Anterior cingulate cortex (tissue), 58 donors: Measurements from ENCODE around the gene PCSK1N.
A peak's percentile ranks its signal among the peaks of the same experiment; 100 is the strongest.
"Not testable (repeated sequence)": the region's sequence is repeated elsewhere in the genome, so short reads cannot be mapped to it uniquely, and the experiment has no call there.

Experiments used
- DNase-seq, 58 donors: peaks; one replicate each; lab custom pipeline; 2025; lab: John Stamatoyannopoulos, UW

Gene PCSK1N

GRCh38 chrX:48824066-48824465 is 11.3 kb downstream of the PCSK1N start:
- no peak for DNase-seq

- DNase-seq, result peak in 17 of 58 donors; percentile 1 to 39 (median 6)
Measured at GRCh38 chrX:48823053-48823452, 12.4 kb downstream of the PCSK1N start.

GRCh38 chrX:48819394-48819793 is 16.0 kb downstream of the PCSK1N start:
- not testable (repeated sequence) for DNase-seq

GRCh38 chrX:48818866-48819265 is 16.5 kb downstream of the PCSK1N start:
- no peak for DNase-seq

GRCh38 chrX:48818098-48818497 is 17.3 kb downstream of the PCSK1N start:
- DNase-seq, result no peak

GRCh38 chrX:48816014-48816810 is 19.2 kb downstream of the PCSK1N start:
- no peak for DNase-seq

GRCh38 chrX:48815266-48815665 is 20.1 kb downstream of the PCSK1N start:
- no peak for DNase-seq

- DNase-seq, result no peak
Measured at GRCh38 chrX:48814722-48815121, 20.7 kb downstream of the PCSK1N start.

- DNase-seq, result no peak
Measured at GRCh38 chrX:48813644-48814043, 21.8 kb downstream of the PCSK1N start.

DNA sequence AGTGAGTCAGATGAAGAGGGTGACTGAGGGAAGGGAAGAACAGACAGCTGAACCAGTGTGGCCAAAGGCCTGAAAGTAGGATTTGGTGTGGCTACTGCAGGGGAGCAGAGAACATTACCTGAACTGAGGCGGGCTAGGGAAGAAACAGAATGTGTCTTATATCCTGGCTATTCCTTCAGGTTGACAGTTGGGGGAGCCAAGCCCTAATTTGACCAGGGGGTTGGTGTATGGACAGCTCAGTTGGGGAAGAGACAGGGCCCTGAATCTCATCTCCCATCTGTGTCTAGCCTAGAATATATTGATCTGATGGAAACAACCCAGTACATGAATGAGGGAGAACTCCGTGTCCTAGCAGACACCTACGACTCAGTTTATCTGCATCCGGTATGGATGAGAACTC is 29.3 kb downstream of the PCSK1N start:
- no peak for DNase-seq

GRCh38 chrX:48802905-48803200 is 32.6 kb downstream of the PCSK1N start:
- no peak for DNase-seq

GRCh38 chrX:48802089-48802904 is 33.1 kb downstream of the PCSK1N start:
- DNase-seq, result peak in 30 of 58 donors; percentile 7 to 67 (median 38)

- peak; percentile 61 to 98 (median 94) for DNase-seq
Measured at GRCh38 chrX:48801280-48802088, 33.9 kb downstream of the PCSK1N start, which contains the start of gene HDAC6. TSS of gene HDAC6 (plus strand) at chrX:48802067. CDS start at chrX:48802693, 626 bp downstream.

- DNase-seq, result peak in 1 of 58 donors; percentile 52
Measured at GRCh38 chrX:48800574-48801279, 34.7 kb downstream of the PCSK1N start.

GRCh38 chrX:48798318-48798717 is 37.1 kb downstream of the PCSK1N start:
- no peak for DNase-seq

- DNase-seq, result no peak
Measured at GRCh38 chrX:48794911-48795515, 40.4 kb downstream of the PCSK1N start.

GRCh38 chrX:48794340-48794910 is 41.0 kb downstream of the PCSK1N start:
- no peak for DNase-seq

DNA sequence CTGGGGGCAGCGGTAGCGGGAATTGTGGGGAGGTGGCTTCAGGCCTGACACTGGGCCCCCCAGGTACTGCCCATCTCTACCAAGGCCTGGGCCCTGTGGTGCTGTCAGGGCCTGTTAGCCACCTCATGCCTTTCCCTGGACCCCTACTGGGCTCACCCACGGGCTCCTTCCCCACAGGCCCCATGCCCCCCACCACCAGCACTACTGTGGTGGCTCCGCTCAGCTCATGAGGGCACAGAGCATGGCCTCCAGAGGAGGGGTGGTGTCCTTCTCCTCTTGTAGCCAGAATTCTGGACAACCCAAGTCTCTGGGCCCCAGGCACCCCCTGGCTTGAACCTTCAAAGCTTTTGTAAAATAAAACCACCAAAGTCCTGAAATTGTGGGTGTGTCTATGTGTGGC is 41.5 kb downstream of the PCSK1N start:
- DNase-seq, result no peak

- DNase-seq, result no peak
Measured at GRCh38 chrX:48792219-48792618, 43.2 kb downstream of the PCSK1N start.
